Measurements from ENCODE around the gene MIOS.

MIOS gene

DNA sequence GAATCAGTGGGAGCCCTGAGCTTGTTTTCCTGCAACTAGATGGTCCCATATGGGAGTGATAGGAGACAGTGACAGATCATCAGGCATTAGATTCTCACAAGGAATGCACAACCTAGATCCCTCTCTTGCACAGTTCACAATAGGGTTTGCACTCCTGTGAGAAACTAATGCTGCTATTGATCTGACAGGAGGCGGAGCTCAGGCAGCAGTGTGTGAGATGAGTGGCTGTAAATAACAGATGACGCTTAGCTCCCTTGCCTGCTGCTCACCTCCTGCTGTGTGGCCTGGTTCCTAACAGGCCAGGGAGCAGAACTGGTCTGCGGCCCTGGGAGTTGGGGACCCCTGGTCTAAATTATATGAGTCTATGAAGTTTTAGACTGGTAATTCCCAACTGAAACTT lies 3.9 kb downstream of the MIOS start:
- no peaks in the 10 kb centered on the region for H3K9me3 ChIP-seq (ENCODE audit: insufficient read depth, low read length)
- peaks cover 44% of the 10 kb centered on the region for H4K20me1 ChIP-seq (ENCODE audit: insufficient read depth, low read length)
- peaks cover 86% of the 10 kb centered on the region for H3K79me2 ChIP-seq (ENCODE audit: low read length)
- no peak overlapping the region for H3K9ac ChIP-seq (ENCODE audit: low read length)
- TF ChIP-seq CTCF (IDR thresholded peaks at IDR 0.05; ENCODE audit: low read depth, low read length) (no peak), EZH2phosphoT487 (IDR thresholded peaks at IDR 0.05; ENCODE audit: low read depth) (no peak)
- H3K4me2 ChIP-seq (ENCODE audit: low read length): no peak overlapping the region
- no peak overlapping the region for H3K4me3 ChIP-seq (ENCODE audit: low read length)
- peaks cover 57% of the 10 kb centered on the region for H3K36me3 ChIP-seq (replicated peaks; ENCODE audit: low read depth, low read length)
- H3K4me1 ChIP-seq (ENCODE audit: low read length): peaks cover 32% of the 10 kb centered on the region
- no peak overlapping the region for H3K27ac ChIP-seq (ENCODE audit: low read length)
- no peak overlapping the region for H2AFZ ChIP-seq (ENCODE audit: low read depth, low read length)
- no peaks in the 10 kb centered on the region for H3K27me3 ChIP-seq (ENCODE audit: low read depth, low read length)

- no peaks in the 10 kb centered on the region for H3K9me3 ChIP-seq (ENCODE audit: insufficient read depth, low read length)
- H4K20me1 ChIP-seq (ENCODE audit: insufficient read depth, low read length): peaks cover 72% of the 10 kb centered on the region
- H3K36me3 ChIP-seq (replicated peaks; ENCODE audit: low read depth, low read length): peaks cover 59% of the 10 kb centered on the region
- peaks cover 98% of the 10 kb centered on the region for H3K79me2 ChIP-seq (ENCODE audit: low read length)
- H2AFZ ChIP-seq (ENCODE audit: low read depth, low read length): no peak overlapping the region
- H3K9ac ChIP-seq (ENCODE audit: low read length): no peak overlapping the region
- H3K4me2 ChIP-seq (ENCODE audit: low read length): no peak overlapping the region
- H3K27me3 ChIP-seq (ENCODE audit: low read depth, low read length): no peaks in the 10 kb centered on the region
- no peak for TF ChIP-seq CTCF (IDR thresholded peaks at IDR 0.05; ENCODE audit: low read depth, low read length)
- no peak for TF ChIP-seq EZH2phosphoT487 (IDR thresholded peaks at IDR 0.05; ENCODE audit: low read depth)
- no peak overlapping the region for H3K4me3 ChIP-seq (ENCODE audit: low read length)
- H3K27ac ChIP-seq (ENCODE audit: low read length): no peak overlapping the region
- peaks cover 49% of the 10 kb centered on the region for H3K4me1 ChIP-seq (ENCODE audit: low read length)
Observed at GRCh38 chr7:7573701-7574100, 7.0 kb downstream of the MIOS start.

GRCh38 chr7:7576344-7576743 lies 9.7 kb downstream of the MIOS start:
- peaks cover 62% of the 10 kb centered on the region for H4K20me1 ChIP-seq (ENCODE audit: insufficient read depth, low read length)

DNA sequence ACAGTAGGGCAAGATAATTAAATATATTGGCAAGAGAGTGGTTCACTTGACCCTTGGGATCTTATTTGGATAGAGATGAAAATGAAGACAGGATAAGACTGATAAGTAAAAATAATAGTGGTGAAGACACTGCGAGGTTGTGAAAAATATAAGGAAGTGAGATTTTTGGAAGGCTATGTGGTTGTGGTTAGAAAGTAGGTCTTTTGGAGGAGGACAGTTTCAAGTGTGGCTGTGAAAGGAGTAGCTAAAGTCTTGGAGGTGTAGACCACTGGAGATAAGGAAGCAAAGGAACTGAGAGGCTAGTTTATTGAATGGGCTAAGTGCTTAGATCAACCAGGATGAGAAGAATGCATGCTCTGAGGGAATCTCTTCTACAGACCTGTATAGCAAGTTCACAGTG lies 11.2 kb downstream of the MIOS start:
- no peak overlapping the region for H3K9ac ChIP-seq (ENCODE audit: low read length)
- TF ChIP-seq EZH2phosphoT487 (IDR thresholded peaks at IDR 0.05; ENCODE audit: low read depth): no peak
- H2AFZ ChIP-seq (ENCODE audit: low read depth, low read length): no peak overlapping the region
- peaks cover 51% of the 10 kb centered on the region for H4K20me1 ChIP-seq (ENCODE audit: insufficient read depth, low read length)
- H3K79me2 ChIP-seq (ENCODE audit: low read length): peaks cover 78% of the 10 kb centered on the region
- H3K4me1 ChIP-seq (ENCODE audit: low read length): peaks cover 24% of the 10 kb centered on the region
- H3K4me2 ChIP-seq (ENCODE audit: low read length): no peak overlapping the region
- no peaks in the 10 kb centered on the region for H3K27me3 ChIP-seq (ENCODE audit: low read depth, low read length)
- no peak overlapping the region for H3K27ac ChIP-seq (ENCODE audit: low read length)
- peaks cover 23% of the 10 kb centered on the region for H3K36me3 ChIP-seq (replicated peaks; ENCODE audit: low read depth, low read length)
- H3K4me3 ChIP-seq (ENCODE audit: low read length): no peak overlapping the region
- no peaks in the 10 kb centered on the region for H3K9me3 ChIP-seq (ENCODE audit: insufficient read depth, low read length)

More at GRCh38 chr7:7576344-7576743, 9.7 kb downstream of the MIOS start:
- Histone ChIP-seq H2AFZ (ENCODE audit: low read depth, low read length) (no peak overlapping the region), H3K27me3 (ENCODE audit: low read depth, low read length) (no peaks in the 10 kb centered on the region), H3K79me2 (ENCODE audit: low read length) (peaks cover 88% of the 10 kb centered on the region), H3K36me3 (replicated peaks; ENCODE audit: low read depth, low read length) (peaks cover 37% of the 10 kb centered on the region), H3K9me3 (ENCODE audit: insufficient read depth, low read length) (no peaks in the 10 kb centered on the region), H3K9ac (ENCODE audit: low read length) (no peak overlapping the region), H3K4me2 (ENCODE audit: low read length) (no peak overlapping the region), H3K4me1 (ENCODE audit: low read length) (peaks cover 31% of the 10 kb centered on the region), H3K27ac (ENCODE audit: low read length) (no peak overlapping the region), H3K4me3 (ENCODE audit: low read length) (no peak overlapping the region)
- TF ChIP-seq EZH2phosphoT487 (IDR thresholded peaks at IDR 0.05; ENCODE audit: low read depth) (no peak), CTCF (IDR thresholded peaks at IDR 0.05; ENCODE audit: low read depth, low read length) (no peak)

GRCh38 chr7:7579638-7580037 lies 13.0 kb downstream of the MIOS start:
- Histone ChIP-seq H3K9ac (ENCODE audit: low read length) (no peak overlapping the region), H3K27me3 (ENCODE audit: low read depth, low read length) (no peaks in the 10 kb centered on the region), H3K4me3 (ENCODE audit: low read length) (no peak overlapping the region), H3K27ac (ENCODE audit: low read length) (no peak overlapping the region), H3K4me2 (ENCODE audit: low read length) (no peak overlapping the region), H2AFZ (ENCODE audit: low read depth, low read length) (no peak overlapping the region), H3K79me2 (ENCODE audit: low read length) (peaks cover 61% of the 10 kb centered on the region), H3K9me3 (ENCODE audit: insufficient read depth, low read length) (no peaks in the 10 kb centered on the region), H3K4me1 (ENCODE audit: low read length) (peaks cover 23% of the 10 kb centered on the region), H3K36me3 (replicated peaks; ENCODE audit: low read depth, low read length) (peaks cover 7% of the 10 kb centered on the region), H4K20me1 (ENCODE audit: insufficient read depth, low read length) (peaks cover 34% of the 10 kb centered on the region)
- TF ChIP-seq CTCF (IDR thresholded peaks at IDR 0.05; ENCODE audit: low read depth, low read length): no peak
- TF ChIP-seq EZH2phosphoT487 (IDR thresholded peaks at IDR 0.05; ENCODE audit: low read depth): no peak

Measured in OCI-LY3 (cell line).